OCI-LY7 (cell line): ENCODE measurements around the gene NFE2L3.

Source experiments
- EZH2phosphoT487 ChIP-seq: fragments of 200-600 bp; sonication (generic); IDR thresholded peaks from 2 replicates; pipeline ENCODE4 v1.6.1; 2018; ENCODE audit warnings: low read depth, borderline replicate concordance, mild to moderate bottlenecking, mixed run types, antibody characterized with exemption, low read length, moderate library complexity, mixed read lengths
- TF ChIP-seq, protein P1 (sequence below): fragments of 200-600 bp; sonication (generic); conservative IDR thresholded peaks from 2 replicates; pipeline ENCODE4 v1.5.1; 2014; ENCODE audit warnings: mild to moderate bottlenecking, antibody characterized with exemption, low read length, moderate library complexity, mixed read lengths

DNA sequence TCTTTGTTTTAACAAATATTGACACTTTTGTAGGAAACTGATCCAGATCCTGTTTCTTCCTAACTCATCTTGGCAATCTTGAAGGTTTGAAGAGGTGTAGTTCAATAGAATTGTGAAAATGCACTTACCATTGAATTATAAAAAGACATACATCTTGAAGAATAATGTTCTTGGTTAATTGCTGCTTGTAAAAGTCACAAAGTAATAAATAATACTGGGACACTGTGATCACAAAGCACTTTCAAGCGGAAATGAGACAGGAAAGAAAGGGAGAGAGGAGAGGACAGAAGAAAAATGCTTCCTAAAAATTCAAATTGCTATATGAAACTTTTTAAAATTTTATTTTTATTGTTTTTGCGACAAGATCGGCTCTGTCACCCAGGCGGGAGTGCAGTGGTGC, 15.2 kb upstream of the NFE2L3 start:
- TF ChIP-seq, protein P1, sequence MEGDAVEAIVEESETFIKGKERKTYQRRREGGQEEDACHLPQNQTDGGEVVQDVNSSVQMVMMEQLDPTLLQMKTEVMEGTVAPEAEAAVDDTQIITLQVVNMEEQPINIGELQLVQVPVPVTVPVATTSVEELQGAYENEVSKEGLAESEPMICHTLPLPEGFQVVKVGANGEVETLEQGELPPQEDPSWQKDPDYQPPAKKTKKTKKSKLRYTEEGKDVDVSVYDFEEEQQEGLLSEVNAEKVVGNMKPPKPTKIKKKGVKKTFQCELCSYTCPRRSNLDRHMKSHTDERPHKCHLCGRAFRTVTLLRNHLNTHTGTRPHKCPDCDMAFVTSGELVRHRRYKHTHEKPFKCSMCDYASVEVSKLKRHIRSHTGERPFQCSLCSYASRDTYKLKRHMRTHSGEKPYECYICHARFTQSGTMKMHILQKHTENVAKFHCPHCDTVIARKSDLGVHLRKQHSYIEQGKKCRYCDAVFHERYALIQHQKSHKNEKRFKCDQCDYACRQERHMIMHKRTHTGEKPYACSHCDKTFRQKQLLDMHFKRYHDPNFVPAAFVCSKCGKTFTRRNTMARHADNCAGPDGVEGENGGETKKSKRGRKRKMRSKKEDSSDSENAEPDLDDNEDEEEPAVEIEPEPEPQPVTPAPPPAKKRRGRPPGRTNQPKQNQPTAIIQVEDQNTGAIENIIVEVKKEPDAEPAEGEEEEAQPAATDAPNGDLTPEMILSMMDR = no peak
- TF ChIP-seq EZH2phosphoT487 = no peak
